ENCODE measurements around the gene ADORA1. TPM values are rescaled to one million over a fixed set of nuclear protein-coding genes. Genes with fewer than 3 reads are reported as not detected.

ADORA1 gene
- total RNA-seq, 2 donors from 2014 or later = 0.27 to 47.3 TPM

DNA sequence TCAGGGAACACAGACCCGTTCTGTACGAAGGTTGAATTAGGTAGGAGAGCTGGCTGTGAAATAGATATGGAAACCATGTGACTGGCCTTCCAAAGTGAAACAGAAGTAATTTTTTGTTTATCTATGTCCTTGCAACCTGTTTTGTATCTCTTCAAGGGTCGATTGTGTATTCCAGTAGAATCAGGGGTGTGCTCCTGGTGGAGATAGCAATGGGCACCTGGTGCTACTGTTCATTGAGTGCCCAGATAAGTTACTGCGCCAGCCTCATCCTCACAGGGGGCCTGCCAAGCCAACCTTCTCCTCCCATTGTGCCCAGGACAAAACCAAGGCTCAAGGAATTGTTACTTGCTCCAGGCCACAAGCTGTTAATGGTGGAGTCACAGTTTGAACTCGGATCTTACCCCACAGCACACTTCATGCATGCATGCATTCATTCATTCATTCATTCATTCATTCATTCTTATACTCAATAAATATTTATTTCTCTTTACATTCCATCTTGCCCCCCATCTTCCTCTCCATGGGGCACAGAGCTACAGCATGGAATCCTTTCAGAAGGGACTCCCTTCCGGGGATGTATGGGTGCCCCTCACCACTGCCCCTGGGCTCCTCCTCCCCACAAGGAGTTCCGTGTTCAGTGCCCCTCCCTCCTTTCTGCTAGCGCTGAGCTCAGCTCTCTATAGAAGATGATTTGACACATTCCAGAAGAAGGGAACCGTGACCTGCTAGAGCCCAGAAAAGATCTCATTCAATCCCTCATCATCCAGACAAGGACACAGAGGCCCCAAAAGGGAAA lies 24.0 kb downstream of the ADORA1 start:
- 58% methylated on average over 9 of the region's 9 CpGs for WGBS
- no peak overlapping the region for H3K4me3 ChIP-seq
- no peaks in the 10 kb centered on the region for H3K9me3 ChIP-seq
- H3K4me1 ChIP-seq (replicated peaks) = no peaks in the 10 kb centered on the region
- H3K27me3 ChIP-seq (replicated peaks; ENCODE audit: insufficient read depth) = no peaks in the 10 kb centered on the region
- no peak for TF ChIP-seq POLR2AphosphoS5 (IDR thresholded peaks at IDR 0.05)
- TF ChIP-seq, protein P1, sequence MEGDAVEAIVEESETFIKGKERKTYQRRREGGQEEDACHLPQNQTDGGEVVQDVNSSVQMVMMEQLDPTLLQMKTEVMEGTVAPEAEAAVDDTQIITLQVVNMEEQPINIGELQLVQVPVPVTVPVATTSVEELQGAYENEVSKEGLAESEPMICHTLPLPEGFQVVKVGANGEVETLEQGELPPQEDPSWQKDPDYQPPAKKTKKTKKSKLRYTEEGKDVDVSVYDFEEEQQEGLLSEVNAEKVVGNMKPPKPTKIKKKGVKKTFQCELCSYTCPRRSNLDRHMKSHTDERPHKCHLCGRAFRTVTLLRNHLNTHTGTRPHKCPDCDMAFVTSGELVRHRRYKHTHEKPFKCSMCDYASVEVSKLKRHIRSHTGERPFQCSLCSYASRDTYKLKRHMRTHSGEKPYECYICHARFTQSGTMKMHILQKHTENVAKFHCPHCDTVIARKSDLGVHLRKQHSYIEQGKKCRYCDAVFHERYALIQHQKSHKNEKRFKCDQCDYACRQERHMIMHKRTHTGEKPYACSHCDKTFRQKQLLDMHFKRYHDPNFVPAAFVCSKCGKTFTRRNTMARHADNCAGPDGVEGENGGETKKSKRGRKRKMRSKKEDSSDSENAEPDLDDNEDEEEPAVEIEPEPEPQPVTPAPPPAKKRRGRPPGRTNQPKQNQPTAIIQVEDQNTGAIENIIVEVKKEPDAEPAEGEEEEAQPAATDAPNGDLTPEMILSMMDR (IDR thresholded peaks at IDR 0.05) = no peak
- no peak for TF ChIP-seq POLR2A (IDR thresholded peaks at IDR 0.05)
- intact Hi-C loops (cut with DNase I) = no loop called here
- H3K36me3 ChIP-seq = no peaks in the 10 kb centered on the region
- H3K27ac ChIP-seq = no peak overlapping the region
- no peak for DNase-seq (ENCODE audit: low spot score)

DNA sequence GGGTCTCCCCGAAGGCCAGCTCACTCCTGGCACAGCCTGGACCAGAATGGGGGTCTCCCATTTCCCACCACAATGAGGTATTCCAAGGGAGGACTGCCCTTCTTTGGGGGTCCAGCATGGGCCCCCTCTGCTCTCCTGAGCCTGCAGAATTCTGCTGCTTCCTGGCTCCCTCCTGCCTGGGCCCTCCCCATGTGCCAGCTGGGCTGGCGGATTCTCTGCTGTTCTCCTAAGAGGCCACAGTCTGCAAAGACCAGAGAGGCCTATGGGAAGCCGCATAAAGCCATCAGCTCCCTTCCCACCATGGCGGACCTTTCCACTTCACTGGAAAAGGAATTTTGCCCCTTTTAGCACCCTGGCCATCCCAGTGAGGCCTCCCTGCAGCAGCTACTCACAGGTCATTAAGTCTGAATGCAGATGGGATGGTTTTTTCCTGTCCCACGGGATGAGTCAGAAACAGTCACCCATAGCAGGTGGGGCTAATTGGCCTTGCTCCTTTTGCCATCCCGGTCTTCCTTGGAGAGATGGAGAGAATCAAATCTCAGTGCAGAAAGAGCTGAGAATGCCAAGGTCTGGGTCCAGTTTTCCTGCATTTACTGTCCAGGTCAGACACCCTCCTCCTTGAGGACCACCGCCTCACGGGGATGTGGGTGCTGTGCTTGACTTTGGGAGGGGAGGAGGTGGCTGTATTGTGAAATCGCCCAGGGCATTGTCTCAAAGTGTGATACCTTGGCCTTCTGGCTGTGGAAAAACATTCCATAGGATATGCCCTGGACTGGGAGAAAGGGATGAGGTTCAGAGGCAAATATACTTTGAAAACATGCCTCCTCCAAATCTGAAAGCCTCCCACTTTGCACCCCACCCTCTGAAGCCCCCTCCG lies 24.9 kb downstream of the ADORA1 start:
- intact Hi-C loops (cut with DNase I) = no loop called here
- H3K27me3 ChIP-seq (replicated peaks; ENCODE audit: insufficient read depth) = no peaks in the 10 kb centered on the region
- no peak overlapping the region for H3K27ac ChIP-seq
- no peaks in the 10 kb centered on the region for H3K9me3 ChIP-seq
- no peaks in the 10 kb centered on the region for H3K4me1 ChIP-seq (replicated peaks)
- TF ChIP-seq, protein P1 (IDR thresholded peaks at IDR 0.05) = no peak
- no peak for DNase-seq (ENCODE audit: low spot score)
- no peak overlapping the region for H3K4me3 ChIP-seq
- 67% methylated on average over 10 of the region's 10 CpGs for WGBS
- H3K36me3 ChIP-seq = no peaks in the 10 kb centered on the region

DNA sequence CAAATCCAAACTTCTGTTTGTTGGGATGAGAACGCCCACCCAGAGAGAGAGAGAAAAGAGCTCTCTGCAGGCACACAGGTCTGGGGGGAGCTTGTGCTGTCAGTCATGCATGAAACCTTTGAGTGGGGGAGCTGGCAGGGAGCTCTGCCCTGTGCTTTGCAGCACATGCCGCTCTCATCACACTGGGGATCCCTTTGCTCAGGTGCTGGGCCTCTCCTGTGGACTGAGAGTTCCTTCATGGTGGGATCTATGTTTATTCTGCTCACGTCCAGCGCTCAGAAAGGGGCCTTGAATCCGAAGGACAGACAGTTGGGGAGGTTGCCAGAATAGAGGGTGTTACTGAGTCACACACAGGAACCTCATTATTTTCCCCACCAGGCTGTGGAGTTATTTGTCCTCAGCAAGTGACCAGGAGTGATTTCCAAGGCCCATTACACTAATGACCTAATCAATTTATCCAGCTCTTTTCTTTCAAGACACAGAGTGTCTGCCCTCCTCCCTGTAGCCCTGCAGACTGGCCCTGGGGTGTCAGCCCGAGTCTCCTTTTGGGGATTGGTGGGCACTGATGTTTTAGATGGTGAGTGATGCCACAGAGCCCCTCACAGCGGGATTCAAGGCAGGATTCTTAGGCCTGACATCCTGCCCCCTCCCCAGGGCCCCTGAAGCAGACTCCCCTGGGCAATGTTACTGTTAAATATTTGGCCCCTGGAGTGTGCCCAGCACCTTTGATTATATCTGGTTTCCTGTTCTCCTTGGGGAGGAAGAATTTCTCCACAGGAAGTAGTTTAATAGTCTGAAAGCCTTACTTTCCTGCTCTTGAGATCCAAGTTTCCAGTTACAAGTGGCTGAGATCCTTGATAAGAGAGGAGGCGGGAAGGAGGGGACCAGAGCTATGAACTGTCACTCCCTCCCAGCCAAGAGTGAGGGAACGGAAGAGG lies 25.8 kb downstream of the ADORA1 start:
- WGBS = 78% methylated on average over 9 of the region's 9 CpGs
- no peaks in the 10 kb centered on the region for H3K9me3 ChIP-seq
- TF ChIP-seq POLR2AphosphoS5 (IDR thresholded peaks at IDR 0.05) (no peak), POLR2A (IDR thresholded peaks at IDR 0.05) (no peak)
- TF ChIP-seq, protein P1 (IDR thresholded peaks at IDR 0.05) = no peak
- intact Hi-C loops (cut with DNase I) = no loop called here
- no peaks in the 10 kb centered on the region for H3K36me3 ChIP-seq
- H3K4me3 ChIP-seq = no peak overlapping the region
- H3K27ac ChIP-seq = no peak overlapping the region
- no peaks in the 10 kb centered on the region for H3K4me1 ChIP-seq (replicated peaks)
- no peaks in the 10 kb centered on the region for H3K27me3 ChIP-seq (replicated peaks; ENCODE audit: insufficient read depth)
- DNase-seq (ENCODE audit: low spot score) = no peak

DNA sequence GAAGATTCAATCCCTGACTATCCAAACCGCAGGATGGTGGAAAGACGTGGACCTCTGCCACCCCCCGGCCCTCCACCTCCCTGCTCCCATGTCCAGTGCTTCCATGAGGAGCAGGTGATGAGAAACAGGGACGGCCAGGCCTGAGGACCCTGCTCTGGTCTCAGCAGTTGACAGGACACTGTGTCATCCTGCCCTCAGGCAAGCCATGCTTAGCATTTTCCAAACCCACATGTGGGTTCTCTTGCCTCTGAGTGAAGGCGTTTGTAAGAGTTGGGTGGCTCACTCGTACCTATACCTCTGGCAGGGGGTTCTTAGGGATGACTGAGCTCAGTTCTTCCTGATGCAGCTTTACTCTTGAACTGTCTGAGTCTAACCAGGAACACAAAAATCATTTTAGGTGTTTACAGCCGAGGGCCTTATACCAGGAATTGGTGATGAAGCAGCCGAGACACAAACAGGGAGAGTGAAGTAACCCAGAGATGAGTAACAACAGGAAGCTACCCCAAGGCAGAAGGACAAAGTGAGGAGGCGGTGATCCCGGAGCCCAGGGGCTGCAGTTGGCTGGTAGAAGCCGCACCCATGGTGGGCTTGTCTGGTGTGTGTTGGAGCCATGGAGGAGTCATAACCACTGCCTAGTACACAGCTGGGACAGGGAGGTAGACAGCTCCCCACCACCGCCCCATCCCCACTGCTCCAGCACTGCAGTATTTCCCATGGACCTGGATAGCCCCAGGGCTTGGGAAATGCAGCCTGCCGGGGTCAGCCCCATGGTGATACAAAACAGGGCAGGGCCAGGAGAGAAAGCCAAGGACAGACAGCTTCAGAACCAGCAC lies 26.7 kb downstream of the ADORA1 start:
- 68% methylated on average over 13 of the region's 13 CpGs for WGBS
- intact Hi-C loops (cut with DNase I) = no loop called here
- no peak for DNase-seq (ENCODE audit: low spot score)

More for the DNA sequence above, 26.7 kb downstream of the ADORA1 start:
- no peaks in the 10 kb centered on the region for H3K36me3 ChIP-seq
- no peaks in the 10 kb centered on the region for H3K27me3 ChIP-seq (replicated peaks; ENCODE audit: insufficient read depth)
- no peak overlapping the region for H3K4me3 ChIP-seq
- TF ChIP-seq POLR2AphosphoS5 (IDR thresholded peaks at IDR 0.05) = no peak
- H3K4me1 ChIP-seq (replicated peaks) = no peaks in the 10 kb centered on the region
- no peaks in the 10 kb centered on the region for H3K9me3 ChIP-seq
- H3K27ac ChIP-seq = no peak overlapping the region

All from prostate gland (tissue), 2 donors.